NCI-H460 (cell line): ENCODE data around the gene CCND2. TPM values are rescaled to one million over a fixed set of nuclear protein-coding genes. Genes with fewer than 3 reads are reported as not detected.
"Not testable (repeated sequence)": the region's sequence is repeated elsewhere in the genome, so short reads cannot be mapped to it uniquely, and the experiment has no call there.

Experiments
- DNase-seq: peaks from one replicate; pipeline ENCODE4 v3.0.0-alpha.2; 2016; ENCODE audit warnings: low read depth; ENCODE audit errors: extremely low read depth
- polyA plus RNA-seq: library from polyadenylated mRNA; depleted of rRNA; stranded (reverse); fragments of >200 nt; gene quantifications from 2 replicates; pipeline ENCODE4 v1.2.3, GENCODE V29; 2014; cell fraction: nucleus; rRNA removed
- total RNA-seq: library from RNA; depleted of rRNA; stranded (reverse); fragments of >200 nt; shearing (Covaris generic); gene quantifications from 2 replicates; pipeline ENCODE4 v1.2.3, GENCODE V29; 2014; rRNA removed

Gene CCND2
- 0.06 and 0.17 TPM in 2 replicates for total RNA-seq
- polyA plus RNA-seq = 0.07 TPM in 1 of 2 replicates, not detected in the other

- DNase-seq = no peak
Measured at GRCh38 chr12:4273652-4274395, at the start of gene CCND2. Gene CCND2 (plus strand): TSS chr12:4273762. CDS start chr12:4274041, 279 bp downstream.

GRCh38 chr12:4224206-4224889, 49.2 kb upstream of the CCND2 start:
- DNase-seq = no peak

- DNase-seq = no peak
Measured at GRCh38 chr12:4225571-4225970, 48.0 kb upstream of the CCND2 start.

GRCh38 chr12:4227046-4227445, 46.5 kb upstream of the CCND2 start:
- DNase-seq = no peak

- no peak for DNase-seq
Measured at GRCh38 chr12:4228122-4228580, 45.4 kb upstream of the CCND2 start.

- DNase-seq = no peak
Measured at GRCh38 chr12:4230526-4230925, 43.0 kb upstream of the CCND2 start.

- DNase-seq = no peak
Measured at GRCh38 chr12:4238577-4238976, 35.0 kb upstream of the CCND2 start.

GRCh38 chr12:4239746-4240145, 33.8 kb upstream of the CCND2 start:
- DNase-seq = no peak

GRCh38 chr12:4240161-4240783, 33.3 kb upstream of the CCND2 start:
- no peak for DNase-seq

GRCh38 chr12:4240981-4241380, 32.6 kb upstream of the CCND2 start:
- DNase-seq = no peak

GRCh38 chr12:4241592-4241991, 32.0 kb upstream of the CCND2 start:
- DNase-seq = no peak

- no peak for DNase-seq
Measured at GRCh38 chr12:4242595-4242994, 31.0 kb upstream of the CCND2 start.

- DNase-seq = no peak
Measured at GRCh38 chr12:4243091-4243490, 30.5 kb upstream of the CCND2 start.

- not testable (repeated sequence) for DNase-seq
Measured at GRCh38 chr12:4243491-4244100, 30.0 kb upstream of the CCND2 start.

- no peak for DNase-seq
Measured at GRCh38 chr12:4244868-4245267, 28.7 kb upstream of the CCND2 start.

- DNase-seq = no peak
Measured at GRCh38 chr12:4245446-4245845, 28.1 kb upstream of the CCND2 start.

- no peak for DNase-seq
Measured at GRCh38 chr12:4246116-4246515, 27.4 kb upstream of the CCND2 start.

- no peak for DNase-seq
Measured at GRCh38 chr12:4250691-4251090, 22.9 kb upstream of the CCND2 start.

- DNase-seq = no peak
Measured at GRCh38 chr12:4251216-4251891, 22.2 kb upstream of the CCND2 start.

- DNase-seq = no peak
Measured at GRCh38 chr12:4251967-4252366, 21.6 kb upstream of the CCND2 start.

GRCh38 chr12:4252601-4253000, 21.0 kb upstream of the CCND2 start:
- no peak for DNase-seq
